HG03175 (cell line): ENCODE results near the gene CNPY2.
A peak's percentile ranks its signal among the peaks of the same experiment; 100 is the strongest.
"Not testable (repeated sequence)": the region's sequence is repeated elsewhere in the genome, so short reads cannot be mapped to it uniquely, and the experiment has no call there.

Experiments used
- ATAC-seq: cut with Tn5 transposase; IDR thresholded peaks from one replicate; pipeline ENCODE4 v1.9.1; 2021; ENCODE audit warnings: mild to moderate bottlenecking, moderate library complexity; ENCODE audit not compliant: unreplicated experiment

The CNPY2 gene

DNA sequence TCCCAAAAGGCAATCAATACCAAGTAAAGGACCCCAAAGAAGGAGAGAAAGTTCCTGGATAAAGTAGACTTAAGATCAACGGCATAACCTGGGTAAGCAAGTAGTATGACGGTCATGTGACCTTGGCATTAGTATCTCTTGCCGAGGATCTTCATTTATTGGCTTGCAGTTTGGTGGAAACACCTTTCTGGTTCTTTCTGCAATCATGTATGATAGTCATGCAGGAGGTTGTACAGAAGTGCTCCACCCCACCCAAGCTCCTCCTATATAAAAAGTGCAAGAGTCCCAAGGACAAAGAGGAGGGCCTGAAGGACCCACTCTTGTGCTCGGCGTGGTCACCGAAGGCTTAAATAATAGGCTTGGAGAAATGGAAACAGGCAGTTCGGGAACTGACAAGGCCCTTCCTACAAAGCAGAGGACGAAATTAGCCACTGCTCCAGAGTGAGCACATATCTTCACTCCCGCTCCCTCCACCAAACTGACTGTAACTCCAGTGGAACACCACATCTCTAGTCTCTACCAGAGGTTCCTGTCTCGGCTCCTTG, 16.4 kb downstream of the CNPY2 start:
- ATAC-seq = peak; percentile 5

DNA sequence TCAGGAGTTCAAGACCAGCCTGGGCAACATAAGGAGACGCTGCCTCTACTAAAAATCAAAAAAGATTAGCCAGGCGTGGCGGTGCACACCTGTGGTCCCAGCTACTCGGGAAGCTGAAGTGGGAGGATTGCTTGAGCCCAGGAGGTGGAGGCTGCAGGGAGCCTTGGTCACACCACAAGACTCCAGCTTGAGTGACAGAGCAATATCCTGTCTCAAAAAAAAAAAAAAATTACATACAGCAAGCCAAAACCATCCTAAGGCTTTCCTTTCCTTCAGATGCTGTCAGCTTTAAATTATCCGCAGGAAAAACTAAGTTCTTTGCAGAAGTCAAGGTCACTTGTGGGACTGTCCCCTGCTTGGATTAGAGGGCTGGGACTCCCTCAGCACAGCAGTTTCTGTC, 17.0 kb downstream of the CNPY2 start:
- ATAC-seq = no peak

DNA sequence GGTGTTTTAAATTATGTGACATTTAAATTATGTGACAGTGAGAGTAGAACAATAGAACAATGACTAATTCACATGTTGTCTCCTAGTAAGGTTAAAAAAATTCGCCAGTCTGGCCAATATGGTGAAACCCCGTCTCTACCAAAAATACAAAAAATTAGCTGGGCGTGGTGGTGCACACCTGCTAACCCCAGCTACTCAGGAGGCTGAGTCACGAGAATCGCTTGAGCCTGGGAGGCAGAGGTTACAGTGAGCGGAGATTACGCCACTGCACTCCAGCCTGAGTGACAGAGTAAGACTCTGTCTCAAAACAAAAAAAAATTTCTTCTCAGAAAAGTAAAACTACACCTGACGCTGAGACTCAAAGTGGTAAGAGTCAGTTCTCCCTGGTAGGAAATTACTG, 18.4 kb downstream of the CNPY2 start:
- no peak for ATAC-seq

DNA sequence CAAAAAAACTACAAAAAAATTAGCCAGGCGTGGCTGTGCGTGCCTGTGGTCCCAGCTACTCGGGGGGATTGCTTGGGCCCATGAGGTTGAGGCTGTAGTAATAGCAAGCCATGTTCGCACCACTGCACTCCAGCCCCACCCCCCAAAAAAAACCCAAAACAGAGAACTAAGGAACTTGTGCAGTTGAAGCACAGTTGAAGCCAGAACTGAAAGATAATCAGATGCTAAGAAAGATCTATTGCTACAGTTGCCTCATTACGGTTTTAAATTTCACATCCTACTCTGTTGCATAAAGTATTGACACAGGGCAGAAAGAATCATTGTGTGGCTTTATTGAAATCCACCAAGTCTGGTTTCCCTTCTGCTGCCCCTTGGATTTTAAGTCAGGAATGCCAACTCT, 19.5 kb downstream of the CNPY2 start:
- no peak for ATAC-seq

DNA sequence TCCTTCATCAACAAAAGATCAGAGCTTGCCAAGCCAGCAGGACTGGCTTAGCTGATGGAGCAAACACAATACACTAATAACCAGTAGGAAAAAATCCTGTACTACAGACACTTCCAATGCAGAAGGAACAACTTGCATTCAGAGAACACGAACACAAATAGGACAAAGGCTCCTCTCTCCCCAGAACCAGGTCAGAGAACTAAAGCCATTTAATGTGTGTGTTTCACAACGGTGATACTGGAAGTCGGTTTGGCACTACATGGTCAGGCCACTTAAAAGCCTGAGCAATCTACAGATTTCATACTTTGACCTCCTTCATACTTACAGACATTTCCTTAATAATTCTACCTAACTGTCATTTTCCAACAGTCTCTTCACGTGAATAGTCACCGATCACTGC, 22.0 kb downstream of the CNPY2 start:
- ATAC-seq = no peak

DNA sequence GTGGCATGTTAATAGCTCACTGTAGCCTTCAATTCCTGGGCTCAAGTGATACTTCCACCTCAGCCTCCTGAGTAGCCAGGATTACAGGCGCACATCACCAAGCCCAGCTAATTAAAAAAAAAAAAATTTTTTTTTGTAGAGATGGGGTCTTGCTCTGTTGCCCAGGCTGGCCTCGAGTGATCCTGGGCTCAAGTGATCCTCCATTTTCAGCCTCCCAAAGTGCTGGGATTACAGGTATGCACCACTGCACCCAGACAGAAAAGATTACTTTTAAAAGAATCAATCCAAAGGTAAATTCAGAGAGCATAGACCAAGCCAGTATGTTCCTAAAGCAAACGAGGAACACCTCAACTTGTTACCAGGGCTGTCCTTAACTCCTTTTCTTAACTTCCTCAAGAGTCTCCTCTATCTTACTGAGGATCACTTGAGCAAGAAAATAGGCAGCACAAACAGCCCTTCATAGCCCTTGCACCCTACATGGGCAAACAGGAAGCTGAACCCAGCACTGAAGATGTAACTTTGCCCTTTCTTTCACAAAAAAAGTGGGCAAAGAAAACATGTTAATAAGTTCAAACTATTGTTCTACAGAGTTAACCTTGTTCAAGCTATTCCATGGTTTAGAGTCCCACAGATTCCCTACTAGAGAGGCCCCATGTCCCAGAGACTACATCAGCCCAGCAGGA, 26.9 kb downstream of the CNPY2 start:
- no peak for ATAC-seq

DNA sequence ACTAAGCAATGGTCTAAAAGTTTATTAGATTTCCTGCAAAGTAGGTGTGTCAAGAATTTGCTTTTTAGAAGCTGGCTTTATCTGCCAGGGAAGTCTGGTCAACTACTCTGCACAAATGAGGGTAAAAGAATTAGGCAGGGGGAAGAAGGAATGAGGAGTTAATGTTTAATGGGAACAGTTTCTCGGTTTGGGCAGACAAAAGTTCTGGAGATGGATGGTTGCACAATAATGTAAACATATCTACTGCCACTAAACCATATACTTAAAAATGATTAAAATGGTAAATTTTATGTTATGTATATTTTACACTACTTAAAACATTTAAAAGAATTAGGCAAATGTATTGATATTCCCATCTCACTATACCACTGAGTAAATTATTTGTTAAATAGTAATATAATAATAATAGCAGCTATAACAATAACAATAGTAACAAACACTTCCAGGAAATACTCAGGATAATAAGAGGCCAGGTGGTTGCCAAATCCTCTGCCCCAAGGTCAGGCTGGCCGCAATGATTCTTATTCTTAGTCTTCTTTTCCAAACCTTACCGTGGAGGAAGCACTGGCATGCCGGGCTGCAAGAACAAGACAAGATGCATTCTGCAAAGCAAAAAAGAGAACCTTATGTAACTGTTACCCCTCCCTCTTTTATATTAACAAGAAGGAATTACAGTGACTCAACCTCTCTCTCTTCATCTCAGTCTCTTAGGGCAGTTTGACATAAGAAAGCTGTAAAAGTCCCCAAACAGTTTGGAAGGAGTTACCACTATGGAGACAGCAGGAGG, 29.6 kb downstream of the CNPY2 start:
- no peak for ATAC-seq

DNA sequence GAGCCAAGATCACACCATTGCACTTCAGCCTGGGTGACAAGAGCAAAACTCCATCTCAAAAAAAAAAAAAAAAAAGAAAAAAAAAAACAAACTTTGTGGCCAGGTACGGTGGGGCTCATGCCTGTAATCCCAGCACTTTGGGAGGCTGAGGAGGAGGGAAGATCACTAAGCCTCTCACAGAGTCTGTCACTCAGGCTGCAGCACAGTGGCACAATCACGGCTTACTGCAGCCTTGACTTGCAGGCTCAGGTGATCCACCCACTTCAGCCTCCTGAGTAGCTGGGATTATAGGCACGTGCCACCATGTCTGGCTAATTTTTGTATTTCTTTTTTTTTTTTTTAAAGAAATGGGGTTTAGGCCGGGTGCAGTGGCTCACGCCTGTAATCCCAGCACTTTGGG, 31.5 kb downstream of the CNPY2 start:
- ATAC-seq = not testable (repeated sequence)

DNA sequence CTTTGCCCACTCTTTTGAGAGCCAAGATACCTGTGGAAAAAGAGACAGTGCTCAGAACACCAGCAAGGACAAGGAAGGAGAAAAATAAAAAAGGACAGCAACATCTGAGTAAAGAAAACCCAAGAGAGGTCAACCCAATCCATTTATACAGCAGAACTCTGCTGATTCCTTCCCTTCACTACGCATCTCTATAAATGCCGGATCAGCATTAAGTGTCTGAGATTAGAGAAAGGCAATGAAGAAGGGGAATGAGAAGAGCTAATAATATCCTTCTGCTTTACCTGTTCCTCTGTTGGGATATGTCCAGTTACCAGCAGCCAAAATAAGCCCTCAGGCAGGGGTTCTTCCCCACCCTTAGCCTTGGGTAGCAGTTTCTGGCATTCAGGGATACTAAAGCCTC, 33.2 kb downstream of the CNPY2 start:
- no peak for ATAC-seq

DNA sequence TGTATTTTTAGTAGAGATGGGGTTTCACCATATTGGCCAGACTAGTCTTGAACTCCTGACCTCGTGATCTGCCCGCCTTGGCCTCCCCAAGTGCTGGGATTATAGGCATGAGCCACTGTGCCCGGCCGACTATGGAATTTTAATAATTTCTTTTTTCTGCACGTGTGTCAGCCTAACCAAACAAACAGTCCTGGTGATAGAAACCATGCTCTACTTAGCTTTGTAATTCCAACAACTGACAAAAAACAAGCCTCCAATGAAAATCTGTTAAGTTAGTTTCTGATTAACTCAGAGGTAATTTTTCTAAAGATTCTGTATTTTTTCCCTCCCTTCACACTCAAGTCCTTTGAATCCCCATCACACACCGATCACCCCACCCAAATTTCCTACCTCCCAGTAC, 33.8 kb downstream of the CNPY2 start:
- no peak for ATAC-seq

DNA sequence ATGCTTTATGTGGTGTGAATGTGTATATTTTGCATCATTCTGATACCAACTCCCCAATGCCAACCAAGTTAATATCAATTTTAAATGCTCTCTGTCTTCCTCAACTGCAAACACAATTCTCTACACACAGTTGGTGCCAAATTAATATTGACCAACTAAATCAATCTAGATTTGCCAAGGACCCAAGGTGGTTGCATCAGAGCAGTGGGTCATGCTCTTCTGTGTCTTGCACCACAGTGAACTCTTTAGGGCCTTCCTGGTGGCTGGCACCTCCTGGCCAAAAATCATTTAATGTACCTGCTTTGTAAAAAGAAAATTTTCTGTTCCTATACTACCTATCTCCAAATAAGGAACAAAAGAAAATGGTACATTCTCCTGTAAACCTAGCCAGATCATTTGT, 34.9 kb downstream of the CNPY2 start:
- no peak for ATAC-seq

DNA sequence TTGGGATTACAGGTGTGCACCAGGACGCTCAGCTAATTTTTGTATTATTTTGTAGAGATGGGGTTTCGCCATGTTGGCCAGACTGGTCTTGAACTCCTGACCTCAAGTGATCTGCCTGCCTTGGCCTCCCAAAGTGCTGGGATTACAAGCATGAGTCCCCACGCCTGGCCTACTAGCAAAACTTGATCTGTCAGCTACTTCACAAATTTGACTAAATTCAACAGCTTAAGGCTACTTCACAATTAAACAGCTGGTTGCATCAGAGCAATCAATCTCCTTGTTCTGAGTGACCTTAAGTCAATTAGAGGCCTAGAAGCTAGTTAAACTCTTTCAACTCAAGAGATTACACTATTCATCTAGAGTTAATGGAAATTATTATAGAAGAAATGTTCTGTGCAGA, 36.9 kb downstream of the CNPY2 start:
- ATAC-seq = no peak

DNA sequence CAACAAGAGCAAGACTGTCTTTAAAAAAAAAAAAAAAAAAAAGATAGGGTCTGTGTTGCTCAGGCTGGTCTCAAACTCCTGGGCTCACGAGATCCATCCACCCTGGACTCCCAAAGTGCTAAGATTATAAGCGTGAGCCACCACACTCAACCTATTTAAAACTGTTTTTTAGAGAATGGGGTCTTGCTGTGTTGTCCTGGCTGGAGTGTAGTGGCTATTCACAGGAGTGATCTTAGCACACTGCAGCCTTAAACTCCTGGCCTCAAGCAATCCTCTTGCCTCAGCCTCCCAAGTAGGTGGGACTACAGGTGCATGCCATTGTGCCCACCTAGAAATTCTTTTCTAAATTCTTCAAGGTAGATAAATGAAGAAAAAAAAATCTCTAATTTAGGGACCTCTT, 41.5 kb downstream of the CNPY2 start:
- no peak for ATAC-seq

DNA sequence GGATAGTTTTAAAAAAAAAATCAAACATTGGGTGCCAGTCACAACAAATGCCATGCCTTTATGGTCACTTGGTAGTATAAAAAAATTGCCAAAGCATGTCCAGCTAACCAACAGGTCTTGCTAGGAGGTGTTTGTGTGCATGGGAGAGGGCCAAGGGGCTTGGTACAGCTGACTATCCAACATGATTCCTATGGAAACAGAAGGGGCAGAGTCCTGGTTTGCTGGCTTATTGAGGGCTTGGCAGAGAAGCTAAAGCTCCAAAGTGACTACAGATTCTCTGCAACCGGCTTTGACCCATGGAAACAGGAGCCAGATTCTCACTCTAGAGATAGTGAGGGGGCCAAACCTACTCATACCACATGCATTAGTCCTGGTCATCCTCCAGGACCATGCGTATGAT, 43.3 kb downstream of the CNPY2 start:
- not testable (repeated sequence) for ATAC-seq

DNA sequence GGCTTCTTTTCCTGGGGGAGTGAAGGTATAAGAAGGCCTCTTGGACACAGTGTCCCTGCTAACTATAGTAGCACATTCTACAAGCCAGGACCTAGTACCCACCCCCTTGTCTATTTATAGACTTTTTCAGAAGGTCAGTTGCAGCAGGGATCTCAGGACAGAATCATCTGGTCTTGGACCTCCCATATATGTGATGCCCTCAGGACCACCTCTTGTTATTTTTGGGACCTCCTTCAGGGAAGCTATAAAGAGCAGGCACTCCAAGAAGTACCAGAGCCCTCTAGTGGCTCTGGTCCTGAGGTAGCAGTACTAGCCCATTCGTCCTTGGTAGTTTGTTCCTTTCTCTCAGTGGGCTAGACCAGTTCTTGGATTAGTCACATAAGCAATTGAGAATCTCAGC, 44.8 kb downstream of the CNPY2 start:
- ATAC-seq = no peak

DNA sequence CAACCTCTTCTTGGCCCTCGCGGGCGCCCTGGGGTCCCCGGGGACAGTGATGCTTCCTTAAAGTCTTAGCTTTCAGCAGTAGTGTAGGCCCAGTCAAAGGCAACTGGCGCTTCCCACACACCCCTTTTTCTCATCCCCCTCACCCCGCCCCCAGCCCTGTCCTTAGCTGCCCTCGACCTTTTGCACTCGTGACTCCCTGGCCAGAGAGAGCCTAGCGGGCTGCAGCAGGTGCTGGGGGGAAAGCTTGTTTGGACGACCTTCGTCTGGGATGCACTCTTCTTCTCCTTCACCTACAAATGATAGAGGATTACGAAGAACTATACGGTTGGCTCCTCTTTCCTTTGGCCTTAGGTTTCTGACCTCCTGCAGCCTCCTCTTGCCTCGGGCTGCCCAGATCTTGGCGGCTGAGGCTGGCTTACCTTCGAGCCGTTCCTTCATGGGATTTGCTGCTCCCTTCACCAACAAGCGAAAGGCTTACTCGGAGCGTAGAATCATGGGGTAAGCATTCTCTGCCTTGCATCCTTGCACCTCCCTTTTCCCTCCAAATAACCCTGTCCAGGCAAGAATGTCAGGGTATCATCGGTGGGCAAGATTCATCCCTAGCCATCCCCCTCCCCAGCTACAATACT, 48.2 kb downstream of the CNPY2 start:
- ATAC-seq = peak; percentile 20

DNA sequence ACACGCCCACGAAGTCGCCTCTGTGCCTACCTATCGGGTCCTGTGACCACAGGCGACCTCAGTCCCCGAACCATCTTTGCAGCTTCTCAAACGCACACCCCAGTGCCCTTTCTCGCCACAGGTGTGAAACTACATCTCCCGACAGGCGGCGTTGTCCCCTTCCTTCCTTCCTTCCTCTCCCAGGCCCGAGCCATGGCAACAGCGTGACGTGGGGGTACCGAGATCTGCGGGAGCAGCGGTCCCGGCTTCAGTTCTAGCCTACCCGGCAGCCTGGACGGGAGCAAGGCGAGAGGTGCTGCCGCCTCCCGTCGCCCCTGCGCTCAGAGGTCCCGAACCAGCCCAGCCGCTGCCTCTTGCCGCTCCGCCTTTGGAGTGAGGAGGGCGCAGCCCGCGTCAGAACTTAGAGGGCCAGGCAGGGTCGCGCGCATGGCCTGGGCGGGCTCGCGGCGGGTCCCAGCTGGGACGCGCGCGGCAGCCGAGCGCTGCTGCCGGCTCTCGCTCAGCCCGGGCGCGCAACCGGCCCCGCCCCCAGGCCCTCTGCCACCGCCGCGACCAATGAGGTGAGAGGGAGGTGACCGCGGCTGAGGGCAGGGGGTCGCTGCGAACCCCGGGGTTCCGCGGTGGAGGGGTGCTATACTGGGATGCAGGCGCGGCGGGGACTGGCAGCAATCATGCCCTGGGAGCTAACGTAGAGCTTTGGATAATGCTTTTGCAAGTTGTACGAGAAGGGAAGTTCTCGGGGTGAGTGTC, 48.9 kb downstream of the CNPY2 start, which contains the start of gene COQ10A:
COQ10A (plus strand) TSS at position 250 of the 750 bp plus-strand sequence; CDS start at position 427, 177 bp downstream.
- ATAC-seq = peak; percentile 94

DNA sequence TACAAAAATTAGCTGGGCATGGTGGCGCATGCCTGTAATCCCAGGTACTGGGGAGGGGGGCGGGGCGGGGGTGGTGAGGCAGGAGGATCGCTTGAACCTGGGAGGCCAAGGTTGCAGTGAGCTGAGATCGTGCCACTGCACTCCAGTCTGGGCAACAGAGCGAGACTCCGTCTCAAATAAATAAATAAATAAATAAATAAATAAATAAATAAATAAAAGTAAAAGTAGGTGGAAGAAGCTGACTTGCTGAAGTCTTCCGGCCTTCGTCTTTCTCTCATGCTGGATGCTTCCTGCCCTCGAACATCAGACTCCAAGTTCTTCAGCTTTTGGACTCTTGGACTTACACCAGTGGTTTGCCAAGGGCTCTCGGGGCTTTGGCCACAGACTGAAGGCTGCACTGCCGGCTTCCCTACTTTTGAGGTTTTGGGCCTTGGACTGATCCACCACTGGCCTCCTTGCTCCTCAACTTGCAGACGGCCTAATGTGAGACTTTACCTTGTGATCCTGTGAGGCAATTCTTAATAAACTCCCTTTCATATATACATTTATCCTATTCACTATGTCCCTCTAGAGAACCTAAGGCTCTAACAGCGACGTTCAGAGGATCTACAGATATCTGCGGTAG, 49.6 kb downstream of the CNPY2 start:
- not testable (repeated sequence) for ATAC-seq

DNA sequence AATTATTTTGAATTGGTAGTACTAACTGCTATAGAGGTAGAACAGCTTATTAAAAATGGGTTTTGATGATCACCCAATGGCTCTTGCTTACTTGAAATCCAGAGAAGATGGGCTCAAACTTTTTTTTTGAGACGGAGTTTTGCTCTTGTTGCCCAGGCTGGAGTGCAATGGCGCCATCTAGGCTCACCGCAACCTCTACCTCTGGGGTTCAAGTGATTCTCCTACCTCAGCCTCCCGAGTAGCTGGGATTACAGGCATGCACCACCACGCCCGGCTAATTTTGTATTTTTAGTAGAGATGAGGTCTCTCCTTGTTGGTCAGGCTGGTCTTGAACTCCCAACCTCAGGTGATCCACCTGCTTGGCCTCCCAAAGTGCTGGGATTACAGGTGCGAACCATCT, 52.8 kb downstream of the CNPY2 start:
- not testable (repeated sequence) for ATAC-seq

DNA sequence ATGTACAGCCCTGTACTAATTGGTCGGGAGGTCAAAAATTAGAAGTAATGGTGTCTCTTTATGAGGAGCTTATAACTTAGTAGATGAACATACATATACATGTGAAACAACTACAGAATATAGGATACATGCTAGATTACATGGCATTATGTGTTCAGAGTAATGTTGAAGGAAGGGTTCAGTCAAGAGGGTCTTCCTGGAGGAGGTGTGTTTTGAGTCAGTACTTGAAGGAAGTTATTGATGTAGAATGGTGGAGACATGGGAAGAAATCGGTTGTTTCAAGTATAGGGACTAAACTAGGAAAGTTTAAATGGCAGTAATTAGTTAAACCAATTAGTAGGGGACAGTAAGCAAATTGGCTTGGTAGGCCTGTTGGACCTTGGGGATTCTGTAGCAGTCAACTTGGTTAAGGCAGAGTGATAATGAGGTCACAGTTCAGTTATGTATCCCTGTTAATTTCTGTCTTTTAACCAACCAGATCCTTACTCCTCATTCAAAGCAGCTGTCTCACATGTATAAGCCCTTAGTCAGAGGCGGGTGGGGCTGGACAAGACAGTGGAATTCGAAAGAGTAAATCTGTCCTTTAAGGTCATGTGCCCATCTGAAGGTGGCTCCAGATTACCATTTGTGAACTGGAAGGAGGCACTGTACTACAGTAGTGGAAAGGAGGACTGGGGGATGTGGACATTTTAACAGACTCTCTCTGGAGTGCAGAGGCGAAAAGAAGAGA, 54.1 kb downstream of the CNPY2 start:
- no peak for ATAC-seq
